DMS53 treated with DMSO at 0.1 percent for 48 hours (cell line): ENCODE results near the gene PTPRN2.
"Not testable (repeated sequence)": the region's sequence is repeated elsewhere in the genome, so short reads cannot be mapped to it uniquely, and the experiment has no call there.

ENCODE experiments used
- DNase-seq: peaks from one replicate; lab custom pipeline; 2025; ENCODE audit not compliant: unreplicated experiment; lab: John Stamatoyannopoulos, UW

The PTPRN2 gene

DNA sequence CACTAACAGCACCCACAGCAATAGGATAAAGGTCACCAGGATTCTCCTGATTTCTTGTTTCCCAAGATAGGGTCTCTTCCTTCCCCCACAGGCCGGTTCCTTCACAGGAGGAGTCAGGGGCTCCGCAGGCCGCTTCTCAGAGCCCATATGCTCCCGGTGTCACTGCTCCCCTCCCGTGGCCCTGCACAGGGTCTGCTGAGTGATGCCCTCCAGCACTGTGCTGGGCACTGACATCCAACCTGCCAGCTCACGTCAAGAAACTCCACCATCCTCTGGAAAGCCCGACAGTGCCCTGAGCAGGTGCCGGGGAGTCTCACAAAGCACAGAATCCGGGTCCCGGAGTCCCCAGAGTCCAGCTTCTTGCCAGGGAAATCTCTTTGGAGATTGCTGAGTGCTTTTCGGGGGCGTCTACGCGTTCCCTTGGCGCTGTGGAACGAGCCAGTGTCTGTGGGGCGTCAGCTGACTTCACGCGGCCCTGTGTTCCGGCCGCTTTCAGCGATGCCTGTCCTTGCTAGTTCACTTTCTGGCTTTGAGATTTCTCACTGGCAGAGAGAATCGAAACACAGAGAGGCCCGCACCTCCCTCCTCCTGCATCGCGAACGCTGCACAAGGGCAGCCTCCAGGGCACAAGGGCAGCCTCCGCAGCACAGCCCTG lies 683.3 kb downstream of the PTPRN2 start:
- DNase-seq: no peak

DNA sequence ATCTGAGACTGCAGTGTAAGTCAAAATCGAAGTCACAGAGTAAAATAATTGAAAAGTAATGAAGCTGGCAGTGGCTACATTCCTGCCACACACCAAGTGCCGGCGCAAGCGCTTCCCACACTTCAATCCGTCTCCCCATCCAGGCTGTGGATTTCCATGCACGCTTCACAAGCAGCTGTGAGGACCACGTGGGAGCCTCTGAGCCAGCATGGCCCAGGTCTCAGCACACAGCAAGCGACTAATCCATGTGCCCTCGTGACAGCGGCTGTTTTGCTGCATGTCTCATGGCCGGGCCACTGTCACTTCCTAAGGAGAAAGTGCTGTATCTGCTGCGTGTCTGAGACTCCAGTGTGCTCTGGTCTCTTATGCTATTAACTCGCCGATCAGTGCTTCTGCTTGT lies 683.9 kb downstream of the PTPRN2 start:
- DNase-seq: no peak

DNA sequence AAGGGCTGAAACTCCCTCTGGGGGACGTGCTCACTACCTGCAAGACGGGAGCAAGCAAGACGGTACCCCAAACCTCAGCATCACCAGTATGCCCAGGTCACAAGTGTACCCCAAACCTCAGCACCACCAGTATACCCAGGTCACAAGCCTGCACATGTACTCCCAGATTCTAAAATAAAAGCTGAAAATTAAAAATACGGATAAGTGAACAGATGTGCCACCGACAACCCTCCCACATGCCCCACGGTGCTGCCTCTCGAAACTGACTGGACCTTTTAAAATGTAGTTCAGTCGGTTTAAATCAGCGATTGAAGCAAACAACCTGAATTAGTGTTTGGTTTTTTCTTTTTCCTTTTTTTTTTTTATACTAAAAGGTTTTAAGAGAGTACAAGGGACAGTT lies 684.3 kb downstream of the PTPRN2 start:
- DNase-seq: no peak

GRCh38 chr7:157901816-157902610 lies 685.6 kb downstream of the PTPRN2 start:
- DNase-seq: not testable (repeated sequence)

- no peak for DNase-seq
These were observed 686.5 kb downstream of the PTPRN2 start for GRCh38 chr7:157901166-157901565.

DNA sequence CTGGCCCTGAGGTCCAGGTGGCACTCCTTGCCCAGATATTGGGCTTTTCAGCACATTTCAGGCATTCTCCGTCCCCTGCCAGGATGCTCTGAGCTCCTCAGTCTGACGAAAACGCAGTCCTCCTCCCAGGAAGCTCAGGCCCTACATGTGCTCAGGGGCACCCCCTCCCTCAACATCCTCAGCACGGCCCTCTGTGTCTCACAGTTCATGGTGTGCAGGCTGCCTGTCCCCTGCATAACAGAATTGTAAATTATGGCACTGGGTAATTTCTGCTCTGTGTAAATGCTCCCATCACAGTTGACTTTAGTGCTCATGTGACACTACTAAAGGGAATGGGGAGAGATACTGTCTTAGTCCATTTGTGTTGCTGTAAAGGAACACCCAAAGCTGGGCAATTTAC lies 687.1 kb downstream of the PTPRN2 start:
- no peak for DNase-seq

- DNase-seq: no peak
These were observed 687.6 kb downstream of the PTPRN2 start for GRCh38 chr7:157900011-157900410.

DNA sequence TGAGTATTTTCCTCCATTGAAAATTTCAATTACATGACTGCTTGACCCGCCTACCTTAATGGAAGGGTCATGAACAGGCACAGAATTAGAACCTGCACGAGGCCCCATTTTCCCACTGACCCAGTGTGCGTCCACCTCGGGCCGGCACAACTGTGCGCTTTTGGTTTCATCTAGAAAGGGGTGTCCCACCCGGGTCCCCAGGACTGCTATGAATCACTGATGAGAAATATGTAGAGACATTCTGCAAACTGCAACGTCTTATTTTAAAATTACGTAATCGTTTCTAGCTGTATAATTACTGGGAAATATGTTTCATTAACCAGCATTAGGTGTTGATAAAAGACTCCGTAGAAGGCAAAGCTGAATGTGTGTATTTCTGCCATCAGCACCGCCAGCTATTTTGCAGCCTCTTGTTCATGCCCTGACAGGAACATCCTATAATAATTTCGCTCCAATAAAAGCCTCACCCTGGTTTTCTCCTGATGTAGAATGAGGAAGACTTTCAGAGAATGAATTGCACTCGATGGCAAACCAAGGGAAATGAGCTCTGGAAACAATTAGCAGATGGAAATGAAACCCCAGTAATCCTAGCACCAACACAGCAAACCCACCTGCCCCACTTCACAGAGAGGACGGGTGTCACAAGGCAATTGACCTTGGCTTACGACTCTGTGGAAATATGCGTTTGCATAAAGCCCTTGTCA lies 688.7 kb downstream of the PTPRN2 start:
- DNase-seq: no peak

GRCh38 chr7:157898261-157898660 lies 689.4 kb downstream of the PTPRN2 start:
- no peak for DNase-seq

- no peak for DNase-seq
These were observed 689.9 kb downstream of the PTPRN2 start for GRCh38 chr7:157897681-157898080.

DNA sequence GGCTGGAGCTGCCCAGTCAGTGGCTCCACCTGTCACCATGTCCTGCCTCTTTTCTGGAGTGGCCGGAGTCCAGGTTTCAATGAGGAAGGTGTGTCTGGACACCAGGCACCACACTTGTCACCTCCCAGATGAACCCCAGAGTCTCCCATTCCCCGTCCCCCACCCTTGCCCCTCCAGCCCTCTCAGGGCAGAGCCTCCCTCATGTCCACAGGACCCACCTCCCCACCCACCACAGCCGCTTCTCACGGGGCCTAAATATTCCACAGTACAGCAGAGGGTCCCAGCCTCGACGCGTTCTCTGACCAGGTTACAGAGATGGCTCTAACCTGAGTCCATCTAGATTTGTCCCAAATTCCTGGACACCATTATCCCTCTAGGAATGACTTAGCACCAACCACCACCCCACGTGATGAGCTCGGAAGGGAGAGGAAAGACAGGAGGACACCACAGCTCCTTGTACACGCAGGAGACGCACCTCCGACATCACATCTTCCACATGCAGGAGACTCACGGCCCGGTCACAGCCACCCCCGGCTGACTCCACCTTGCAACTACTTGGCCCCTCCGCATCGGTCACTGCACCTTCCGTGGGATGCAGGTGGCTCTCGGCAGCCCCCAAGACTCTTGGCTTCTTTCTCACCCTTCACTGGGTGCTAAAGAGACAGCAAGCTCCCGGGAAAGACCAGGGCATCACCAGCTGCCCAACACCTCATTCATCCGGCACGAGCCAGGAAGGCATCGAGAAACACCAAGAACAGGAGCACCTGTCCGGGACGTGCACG lies 690.7 kb downstream of the PTPRN2 start:
- no peak for DNase-seq

DNA sequence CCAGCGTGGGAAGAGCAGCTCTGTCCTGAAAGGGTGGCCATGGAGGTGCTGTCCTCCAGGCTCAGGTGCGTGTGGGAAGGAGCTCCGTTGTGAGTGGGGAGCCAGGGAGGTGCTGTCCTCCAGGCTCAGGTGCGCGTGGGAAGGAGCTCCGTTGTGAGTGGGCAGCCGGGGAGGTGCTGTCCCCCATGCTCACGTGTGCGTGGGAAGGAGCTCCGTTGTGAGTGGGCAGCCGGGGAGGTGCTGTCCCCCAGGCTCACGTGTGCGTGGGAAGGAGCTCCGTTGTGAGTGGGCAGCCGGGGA lies 691.3 kb downstream of the PTPRN2 start:
- DNase-seq: not testable (repeated sequence)

GRCh38 chr7:157895520-157896375 lies 691.9 kb downstream of the PTPRN2 start:
- DNase-seq: no peak

DNA sequence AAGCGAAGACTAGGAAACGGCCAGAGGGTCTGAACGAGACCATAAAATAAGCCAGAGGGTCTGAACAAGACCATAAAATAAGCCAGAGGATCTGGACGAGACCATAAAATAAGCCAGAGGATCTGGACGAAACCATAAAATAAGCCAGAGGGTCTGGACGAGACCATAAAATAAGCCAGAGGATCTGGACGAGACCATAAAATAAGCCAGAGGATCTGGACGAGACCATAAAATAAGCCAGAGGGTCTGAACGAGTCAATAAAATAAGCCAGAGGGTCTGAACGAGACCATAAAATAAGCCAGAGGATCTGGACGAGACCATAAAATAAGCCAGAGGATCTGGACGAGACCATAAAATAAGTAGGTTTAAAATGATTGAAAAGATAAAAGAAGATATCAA lies 692.5 kb downstream of the PTPRN2 start:
- DNase-seq: not testable (repeated sequence)

- DNase-seq: no peak
These were observed 694.0 kb downstream of the PTPRN2 start for GRCh38 chr7:157893535-157894044.

GRCh38 chr7:157892751-157893523 lies 694.7 kb downstream of the PTPRN2 start:
- no peak for DNase-seq

GRCh38 chr7:157890921-157891401 lies 696.7 kb downstream of the PTPRN2 start:
- no peak for DNase-seq

DNA sequence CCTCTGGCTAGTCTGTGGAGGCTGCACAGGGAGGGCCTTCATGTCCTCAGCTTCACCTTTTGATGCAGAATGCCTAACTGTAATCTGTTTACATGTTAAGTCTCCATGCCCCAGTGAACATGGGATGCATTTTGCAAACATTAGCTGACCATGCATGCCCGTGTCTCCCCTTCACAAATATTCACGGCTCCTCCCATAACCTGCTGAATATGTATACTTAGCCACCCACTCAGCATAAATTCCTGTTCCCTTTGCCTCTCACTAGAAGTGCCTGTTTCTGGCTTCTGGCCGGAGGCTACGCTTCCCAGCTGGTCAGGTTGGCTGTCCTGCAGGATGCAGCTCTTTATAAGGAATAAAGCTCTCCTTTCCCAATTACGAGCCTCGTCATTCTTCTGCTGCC lies 698.1 kb downstream of the PTPRN2 start:
- DNase-seq: no peak

GRCh38 chr7:157888579-157888978 lies 699.0 kb downstream of the PTPRN2 start:
- DNase-seq: no peak
